Putamen (tissue), 1 donor: ENCODE data around the gene GXYLT1.
"Not testable (repeated sequence)": the region's sequence is repeated elsewhere in the genome, so short reads cannot be mapped to it uniquely, and the experiment has no call there.

Experiments used
- DNase-seq: peaks from one replicate; pipeline ENCODE4 v3.0.0-alpha.2; 2016; ENCODE audit warnings: low spot score

Gene GXYLT1

GRCh38 chr12:42097971-42098370 is 46.7 kb downstream of the GXYLT1 start:
- DNase-seq = no peak

GRCh38 chr12:42094277-42094676 is 50.4 kb downstream of the GXYLT1 start:
- DNase-seq = no peak

GRCh38 chr12:42091769-42092168 is 52.9 kb downstream of the GXYLT1 start:
- no peak for DNase-seq

- DNase-seq = no peak
Measured at GRCh38 chr12:42090899-42091298, 53.8 kb downstream of the GXYLT1 start.

GRCh38 chr12:42086031-42086430 is 58.6 kb downstream of the GXYLT1 start:
- no peak for DNase-seq

- DNase-seq = no peak
Measured at GRCh38 chr12:42085594-42085993, 59.1 kb downstream of the GXYLT1 start.

- no peak for DNase-seq
Measured at GRCh38 chr12:42084522-42084921, 60.2 kb downstream of the GXYLT1 start.

- DNase-seq = no peak
Measured at GRCh38 chr12:42076976-42077375, 67.7 kb downstream of the GXYLT1 start.

GRCh38 chr12:42070036-42070435 is 74.6 kb downstream of the GXYLT1 start:
- no peak for DNase-seq

GRCh38 chr12:42059127-42059526 is 85.5 kb downstream of the GXYLT1 start:
- no peak for DNase-seq

GRCh38 chr12:42056130-42056529 is 88.5 kb downstream of the GXYLT1 start:
- DNase-seq = peak; percentile 19

GRCh38 chr12:42053456-42053855 is 91.2 kb downstream of the GXYLT1 start:
- DNase-seq = no peak

GRCh38 chr12:42048980-42049379 is 95.7 kb downstream of the GXYLT1 start:
- not testable (repeated sequence) for DNase-seq

GRCh38 chr12:42039577-42039976 is 105.1 kb downstream of the GXYLT1 start:
- no peak for DNase-seq

- no peak for DNase-seq
Measured at GRCh38 chr12:42039176-42039575, 105.5 kb downstream of the GXYLT1 start.

GRCh38 chr12:42031847-42032564 is 112.7 kb downstream of the GXYLT1 start:
- no peak for DNase-seq
